SH-SY5Y (cell line): ENCODE data around the gene TAPBPL.

Experiments
- GATA2 ChIP-seq: IDR thresholded peaks from 2 replicates; pipeline ENCODE4 v1.6.1; 2011; ENCODE audit warnings: mild to moderate bottlenecking, low read depth, low read length
- GATA3 ChIP-seq: IDR thresholded peaks from 2 replicates; pipeline ENCODE4 v1.6.1; 2011; ENCODE audit warnings: low read depth, mild to moderate bottlenecking, low read length, moderate library complexity

TAPBPL gene

GRCh38 chr12:6493497-6494257 lies 41.8 kb downstream of the TAPBPL start, which contains the start of gene NCAPD2:
Gene NCAPD2 (plus strand): TSS chr12:6494102. CDS start chr12:6495099, 997 bp downstream.
- TF ChIP-seq GATA2 (0 out of 2 replicates have a peak, but pooled peaks have one; percentile 26), GATA3 (no peak)

DNA sequence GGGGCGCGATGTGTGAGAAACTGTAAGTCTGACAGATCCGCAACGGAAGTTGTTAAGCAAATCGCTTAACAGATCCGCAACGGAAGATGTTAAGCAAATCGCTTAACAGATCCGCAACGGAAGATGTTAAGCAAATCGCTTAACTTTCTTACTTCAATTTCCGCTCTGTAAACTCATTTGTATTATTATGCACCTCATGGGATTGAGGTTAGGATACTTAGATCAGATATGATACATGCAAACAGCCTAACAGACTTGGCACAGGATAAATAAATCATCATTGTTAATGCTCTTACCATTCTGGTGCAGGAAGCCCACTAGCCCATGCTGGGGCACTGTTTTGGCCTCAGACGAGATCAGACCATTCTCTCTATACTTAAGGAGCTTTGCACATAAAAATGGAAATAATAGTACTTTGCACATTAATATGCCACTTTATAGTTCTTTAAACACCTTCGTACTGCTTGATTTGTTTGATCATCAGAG lies 42.5 kb downstream of the TAPBPL start:
- TF ChIP-seq GATA3 (no peak), GATA2 (no peak)

- TF ChIP-seq GATA3 (no peak), GATA2 (no peak)
These were observed 43.1 kb downstream of the TAPBPL start for GRCh38 chr12:6494968-6495367.

- TF ChIP-seq GATA3 (no peak), GATA2 (no peak)
These were observed 48.6 kb downstream of the TAPBPL start for GRCh38 chr12:6500466-6500865.

GRCh38 chr12:6507102-6507998 lies 55.5 kb downstream of the TAPBPL start:
- TF ChIP-seq GATA2 (no peak), GATA3 (no peak)

DNA sequence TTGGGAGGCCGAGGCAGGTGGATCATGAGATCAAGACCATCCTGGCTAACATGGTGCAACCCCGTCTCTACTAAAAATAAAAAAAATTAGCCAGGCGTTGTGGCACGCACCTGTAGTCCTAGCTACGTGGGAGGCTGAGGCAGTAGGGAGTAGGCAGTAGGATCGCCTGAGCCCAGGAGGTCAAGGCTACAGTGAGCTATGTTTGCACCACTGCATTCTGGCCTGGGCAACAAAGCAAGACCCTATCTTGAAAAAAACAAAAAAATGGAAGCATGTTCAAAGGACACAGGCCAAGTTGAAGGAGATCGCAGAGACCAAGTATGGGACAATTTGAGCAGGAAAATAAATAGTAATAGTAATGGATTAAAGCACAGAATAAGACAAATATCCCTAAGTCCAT lies 56.2 kb downstream of the TAPBPL start:
- no peak for TF ChIP-seq GATA2
- no peak for TF ChIP-seq GATA3
